HAP-1 (cell line): Measurements from ENCODE around the gene TYW5.

Experiments used
- DNase-seq, 2 experiments: peaks; one replicate each; pipeline ENCODE4 v3.0.0-alpha.2; 2016 to 2020; ENCODE audit warnings: low spot score in 2 of 2
- H3K27me3 ChIP-seq: fragments of 250-450 bp; sonication (Bioruptor Pico); 2 replicates; pipeline ENCODE4 v1.5.1; 2020; ENCODE audit warnings: low read depth, mild to moderate bottlenecking, moderate library complexity
- H3K36me3 ChIP-seq: fragments of 250-450 bp; sonication (Bioruptor Pico); replicated peaks from 2 replicates; pipeline ENCODE4 v1.5.1; 2020; ENCODE audit warnings: mild to moderate bottlenecking
- H3K4me1 ChIP-seq: fragments of 250-450 bp; sonication (Bioruptor Pico); 2 replicates; pipeline ENCODE4 v1.5.1; 2020; ENCODE audit warnings: mild to moderate bottlenecking
- H3K4me3 ChIP-seq: fragments of 250-450 bp; sonication (Bioruptor Pico); 2 replicates; pipeline ENCODE4 v1.5.1; 2020; ENCODE audit warnings: mild to moderate bottlenecking, moderate library complexity
- H3K9me3 ChIP-seq: fragments of 250-450 bp; sonication (Bioruptor Pico); 2 replicates; pipeline ENCODE4 v1.5.1; 2020; ENCODE audit warnings: mild to moderate bottlenecking, moderate library complexity
- in situ Hi-C: fragments of 300-500 bp; cut with MboI; formaldehyde crosslinking; loops from 3 replicates; pipeline ENCODE4 v1.14.3; 2020; ENCODE audit warnings: low sequenced_read_pairs, inconsistent platforms, mixed read lengths

Gene TYW5

GRCh38 chr2:199955339-199956061 lies at the start of gene TYW5, which contains the start of gene MAIP1:
TSS of gene TYW5 (minus strand) at chr2:199955491. CDS start at chr2:199955470, 21 bp downstream.
TSS of gene MAIP1 (plus strand) at chr2:199955582. CDS start at chr2:199955799, 217 bp downstream.
- peak within 1 kb of the TSS; percentile 89 for H3K4me3 ChIP-seq
- peaks cover 10% of the 10 kb centered on the region for H3K4me1 ChIP-seq
- in situ Hi-C loops = loop anchor here (10.0 kb wide), 1 partner anchor 859 kb away; the partner anchor contains the start of gene BZW1
- no peaks in the 10 kb centered on the region for H3K27me3 ChIP-seq
- H3K36me3 ChIP-seq = peaks cover 22% of the 10 kb centered on the region
- no peaks in the 10 kb centered on the region for H3K9me3 ChIP-seq
- peak; percentile 79 to 88 for DNase-seq

- Histone ChIP-seq H3K4me3 (no peak overlapping the region), H3K27me3 (peaks cover 4% of the 10 kb centered on the region; the same call in 1 of the 2 replicates), H3K4me1 (no peaks in the 10 kb centered on the region), H3K9me3 (no peaks in the 10 kb centered on the region), H3K36me3 (no peaks in the 10 kb centered on the region)
- in situ Hi-C loops = no loop called here
- no peak for DNase-seq
Measured at GRCh38 chr2:200003444-200003843, 48.2 kb upstream of the TYW5 start.

GRCh38 chr2:200000444-200001163 lies 45.3 kb upstream of the TYW5 start:
- H3K9me3 ChIP-seq = no peaks in the 10 kb centered on the region
- H3K4me3 ChIP-seq = no peak overlapping the region
- peaks cover 4% of the 10 kb centered on the region; the same call in 1 of the 2 replicates for H3K27me3 ChIP-seq
- no peaks in the 10 kb centered on the region for H3K36me3 ChIP-seq
- in situ Hi-C loops = no loop called here
- no peak for DNase-seq
- H3K4me1 ChIP-seq = no peaks in the 10 kb centered on the region

GRCh38 chr2:199999166-199999565 lies 43.9 kb upstream of the TYW5 start:
- in situ Hi-C loops = no loop called here
- Histone ChIP-seq H3K36me3 (no peaks in the 10 kb centered on the region), H3K9me3 (no peaks in the 10 kb centered on the region), H3K4me1 (no peaks in the 10 kb centered on the region), H3K27me3 (peaks cover 4% of the 10 kb centered on the region; the same call in 1 of the 2 replicates), H3K4me3 (no peak overlapping the region)
- no peak for DNase-seq

GRCh38 chr2:199997296-199997695 lies 42.0 kb upstream of the TYW5 start:
- H3K9me3 ChIP-seq = no peaks in the 10 kb centered on the region
- no peaks in the 10 kb centered on the region for H3K27me3 ChIP-seq
- no peak overlapping the region for H3K4me3 ChIP-seq
- DNase-seq = no peak
- in situ Hi-C loops = no loop called here
- H3K36me3 ChIP-seq = no peaks in the 10 kb centered on the region
- H3K4me1 ChIP-seq = no peaks in the 10 kb centered on the region

- no peak overlapping the region for H3K4me3 ChIP-seq
- H3K4me1 ChIP-seq = no peaks in the 10 kb centered on the region
- in situ Hi-C loops = no loop called here
- H3K9me3 ChIP-seq = no peaks in the 10 kb centered on the region
- no peaks in the 10 kb centered on the region for H3K27me3 ChIP-seq
- DNase-seq = no peak
- H3K36me3 ChIP-seq = no peaks in the 10 kb centered on the region
Measured at GRCh38 chr2:199994896-199995295, 39.6 kb upstream of the TYW5 start.

- in situ Hi-C loops = no loop called here
- Histone ChIP-seq H3K36me3 (no peaks in the 10 kb centered on the region), H3K4me3 (no peak overlapping the region), H3K27me3 (no peaks in the 10 kb centered on the region), H3K4me1 (no peaks in the 10 kb centered on the region), H3K9me3 (no peaks in the 10 kb centered on the region)
- DNase-seq = no peak
Measured at GRCh38 chr2:199994371-199994770, 39.1 kb upstream of the TYW5 start.

- H3K4me1 ChIP-seq = no peaks in the 10 kb centered on the region
- no peak for DNase-seq
- in situ Hi-C loops = no loop called here
- H3K36me3 ChIP-seq = no peaks in the 10 kb centered on the region
- no peaks in the 10 kb centered on the region for H3K27me3 ChIP-seq
- H3K9me3 ChIP-seq = no peaks in the 10 kb centered on the region
- no peak overlapping the region for H3K4me3 ChIP-seq
Measured at GRCh38 chr2:199992296-199992695, 37.0 kb upstream of the TYW5 start.

- H3K27me3 ChIP-seq = no peaks in the 10 kb centered on the region
- H3K9me3 ChIP-seq = no peaks in the 10 kb centered on the region
- DNase-seq = no peak
- in situ Hi-C loops = no loop called here
- H3K4me1 ChIP-seq = no peaks in the 10 kb centered on the region
- no peaks in the 10 kb centered on the region for H3K36me3 ChIP-seq
- H3K4me3 ChIP-seq = no peak overlapping the region
Measured at GRCh38 chr2:199991691-199992090, 36.4 kb upstream of the TYW5 start.

GRCh38 chr2:199989822-199990221 lies 34.5 kb upstream of the TYW5 start:
- in situ Hi-C loops = no loop called here
- DNase-seq = no peak
- no peaks in the 10 kb centered on the region for H3K4me1 ChIP-seq

GRCh38 chr2:199988151-199988550 lies 32.9 kb upstream of the TYW5 start:
- H3K4me1 ChIP-seq = no peaks in the 10 kb centered on the region
- H3K36me3 ChIP-seq = no peaks in the 10 kb centered on the region
- no peak for DNase-seq
- no peak overlapping the region for H3K4me3 ChIP-seq
- in situ Hi-C loops = no loop called here
- H3K27me3 ChIP-seq = no peaks in the 10 kb centered on the region
- 0 out of 2 replicates have a peak, but pooled peaks cover 2% of the 10 kb centered on the region for H3K9me3 ChIP-seq

More at GRCh38 chr2:199989822-199990221, 34.5 kb upstream of the TYW5 start:
- H3K9me3 ChIP-seq = 0 out of 2 replicates have a peak, but pooled peaks cover 2% of the 10 kb centered on the region
- no peaks in the 10 kb centered on the region for H3K36me3 ChIP-seq
- no peak overlapping the region for H3K4me3 ChIP-seq
- H3K27me3 ChIP-seq = no peaks in the 10 kb centered on the region

GRCh38 chr2:199987586-199987985 lies 32.3 kb upstream of the TYW5 start:
- 0 out of 2 replicates have a peak, but pooled peaks cover 2% of the 10 kb centered on the region for H3K9me3 ChIP-seq
- no peaks in the 10 kb centered on the region for H3K4me1 ChIP-seq
- H3K4me3 ChIP-seq = no peak overlapping the region
- no peaks in the 10 kb centered on the region for H3K27me3 ChIP-seq
- H3K36me3 ChIP-seq = no peaks in the 10 kb centered on the region
- DNase-seq = no peak
- in situ Hi-C loops = no loop called here

GRCh38 chr2:199985625-199986207 lies 30.4 kb upstream of the TYW5 start:
- peak; percentile 62 to 79 for DNase-seq
- H3K4me1 ChIP-seq = no peaks in the 10 kb centered on the region
- H3K36me3 ChIP-seq = no peaks in the 10 kb centered on the region
- H3K4me3 ChIP-seq = no peak overlapping the region
- 0 out of 2 replicates have a peak, but pooled peaks cover 2% of the 10 kb centered on the region for H3K9me3 ChIP-seq
- no peaks in the 10 kb centered on the region for H3K27me3 ChIP-seq
- in situ Hi-C loops = no loop called here

GRCh38 chr2:199984755-199985154 lies 29.5 kb upstream of the TYW5 start:
- H3K4me1 ChIP-seq = no peaks in the 10 kb centered on the region
- H3K9me3 ChIP-seq = 0 out of 2 replicates have a peak, but pooled peaks cover 2% of the 10 kb centered on the region
- H3K4me3 ChIP-seq = no peak overlapping the region
- H3K36me3 ChIP-seq = no peaks in the 10 kb centered on the region
- no peaks in the 10 kb centered on the region for H3K27me3 ChIP-seq
- DNase-seq = no peak
- in situ Hi-C loops = no loop called here
